ENCODE data around the gene MARVELD1.

- TF ChIP-seq CTCF (IDR thresholded peaks at IDR 0.05) (no peak), ZFX (IDR thresholded peaks at IDR 0.05; ENCODE audit: borderline replicate concordance) (no peak)
Measured at GRCh38 chr10:97682042-97682441, 31.5 kb upstream of the MARVELD1 start.
